ENCODE results near the gene SLC26A5.

DNA sequence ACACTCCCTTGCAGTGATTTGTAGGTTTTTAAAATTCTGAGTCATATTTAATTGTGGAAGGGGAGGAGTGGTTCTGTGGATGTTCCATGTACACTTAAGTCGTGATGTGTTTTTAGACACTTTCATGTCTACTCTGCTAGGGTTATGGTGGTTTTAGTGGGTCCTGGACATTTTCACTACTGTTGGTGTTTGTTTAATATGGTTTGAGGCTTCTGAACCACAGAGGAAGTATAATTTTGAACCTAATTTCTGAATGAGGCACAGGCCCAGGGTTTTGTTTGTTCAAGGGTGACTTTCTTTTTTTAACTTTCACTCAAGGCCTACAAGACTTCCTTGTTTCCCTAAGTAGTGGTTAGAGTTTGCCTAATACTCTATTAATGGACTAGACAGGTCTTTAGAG is 13.3 kb downstream of the SLC26A5 start:
- TF ChIP-seq, protein P1, sequence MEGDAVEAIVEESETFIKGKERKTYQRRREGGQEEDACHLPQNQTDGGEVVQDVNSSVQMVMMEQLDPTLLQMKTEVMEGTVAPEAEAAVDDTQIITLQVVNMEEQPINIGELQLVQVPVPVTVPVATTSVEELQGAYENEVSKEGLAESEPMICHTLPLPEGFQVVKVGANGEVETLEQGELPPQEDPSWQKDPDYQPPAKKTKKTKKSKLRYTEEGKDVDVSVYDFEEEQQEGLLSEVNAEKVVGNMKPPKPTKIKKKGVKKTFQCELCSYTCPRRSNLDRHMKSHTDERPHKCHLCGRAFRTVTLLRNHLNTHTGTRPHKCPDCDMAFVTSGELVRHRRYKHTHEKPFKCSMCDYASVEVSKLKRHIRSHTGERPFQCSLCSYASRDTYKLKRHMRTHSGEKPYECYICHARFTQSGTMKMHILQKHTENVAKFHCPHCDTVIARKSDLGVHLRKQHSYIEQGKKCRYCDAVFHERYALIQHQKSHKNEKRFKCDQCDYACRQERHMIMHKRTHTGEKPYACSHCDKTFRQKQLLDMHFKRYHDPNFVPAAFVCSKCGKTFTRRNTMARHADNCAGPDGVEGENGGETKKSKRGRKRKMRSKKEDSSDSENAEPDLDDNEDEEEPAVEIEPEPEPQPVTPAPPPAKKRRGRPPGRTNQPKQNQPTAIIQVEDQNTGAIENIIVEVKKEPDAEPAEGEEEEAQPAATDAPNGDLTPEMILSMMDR (IDR thresholded peaks at IDR 0.05), result no peak
- no peak for TF ChIP-seq POLR2AphosphoS5 (IDR thresholded peaks at IDR 0.05)

Data from sigmoid colon (tissue), 4 donors.